ENCODE results near the gene VN1R5. TPM values are rescaled to one million over a fixed set of nuclear protein-coding genes. Genes with fewer than 3 reads are reported as not detected.

The VN1R5 gene
- total RNA-seq, 2 experiments from 2014 or later, result not detected

DNA sequence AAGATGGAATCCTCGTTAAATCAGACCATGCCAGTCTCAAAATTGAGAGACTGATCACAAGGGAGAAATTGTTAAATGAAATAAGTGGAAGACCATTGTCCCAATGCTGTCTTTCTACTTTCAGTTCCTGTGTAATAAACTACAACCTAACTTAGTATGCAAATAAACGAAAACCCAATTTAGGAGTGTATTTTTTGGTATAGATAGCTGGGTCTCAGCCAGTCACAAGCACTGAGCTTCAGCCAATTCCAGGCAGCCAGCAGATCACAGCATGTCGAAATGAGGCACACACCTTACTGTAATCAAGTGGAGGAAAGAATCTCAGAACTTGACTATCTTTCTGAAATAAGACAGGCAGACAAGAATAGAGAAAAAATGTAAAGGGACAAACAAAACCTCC, 33.0 kb upstream of the VN1R5 start:
- Histone ChIP-seq H3K79me2 (ENCODE audit: insufficient read depth, low read depth, low read length) (no peaks in the 10 kb centered on the region), H3K27ac (ENCODE audit: low read depth, low read length, poor library complexity, severe bottlenecking) (no peak overlapping the region), H2AFZ (ENCODE audit: low read length) (peak overlapping the region; percentile 1; the same call in 1 of the 2 replicates), H3K36me3 (ENCODE audit: insufficient read depth, low read length) (no peaks in the 10 kb centered on the region), H3K9me2 (ENCODE audit: insufficient read depth, low read length) (no peaks in the 10 kb centered on the region), H3K4me2 (ENCODE audit: low read length) (no peak overlapping the region), H4K20me1 (ENCODE audit: insufficient read depth, low read length) (no peaks in the 10 kb centered on the region), H3K4me1 (ENCODE audit: insufficient read depth, low read length, poor library complexity, severe bottlenecking) (no peaks in the 10 kb centered on the region), H3K4me3 (ENCODE audit: low read depth, low read length, poor library complexity, severe bottlenecking) (no peak overlapping the region), H3K9me3 (ENCODE audit: low read length) (peaks cover 6% of the 10 kb centered on the region; the same call in 1 of the 2 replicates)
- no peak for DNase-seq (ENCODE audit: low spot score)
- no TSS peak for BruUV-seq (replicated peaks)
- intact Hi-C loops (cut with micrococcal nuclease; ENCODE audit: unreplicated experiment), result no loop called here
- CTCF ChIA-PET (ENCODE audit: unreplicated experiment), result no interaction called here
- POLR2A ChIA-PET, result interaction anchor here (1.2 to 1.5 kb wide), 2 partner anchors 144 to 289 kb away, joined by 3 to 4 read pairs; no protein-coding TSS in a partner anchor
- TF ChIP-seq CTCF (conservative IDR thresholded peaks at IDR 0.05; ENCODE audit: low read length) (no peak), EZH2phosphoT487 (IDR thresholded peaks at IDR 0.05; ENCODE audit: borderline replicate concordance, low read depth, low read length) (no peak)

GRCh38 chr1:247224822-247225221, 31.1 kb upstream of the VN1R5 start:
- intact Hi-C loops (cut with micrococcal nuclease; ENCODE audit: unreplicated experiment), result no loop called here
- Histone ChIP-seq H2AFZ (ENCODE audit: low read length) (no peak overlapping the region), H3K36me3 (ENCODE audit: insufficient read depth, low read length) (no peaks in the 10 kb centered on the region), H3K79me2 (ENCODE audit: insufficient read depth, low read depth, low read length) (no peaks in the 10 kb centered on the region), H3K27ac (ENCODE audit: low read depth, low read length, poor library complexity, severe bottlenecking) (no peak overlapping the region), H3K9me3 (ENCODE audit: low read length) (peaks cover 6% of the 10 kb centered on the region; the same call in 1 of the 2 replicates), H3K4me3 (ENCODE audit: low read depth, low read length, poor library complexity, severe bottlenecking) (no peak overlapping the region), H4K20me1 (ENCODE audit: insufficient read depth, low read length) (no peaks in the 10 kb centered on the region), H3K4me2 (ENCODE audit: low read length) (no peak overlapping the region), H3K9me2 (ENCODE audit: insufficient read depth, low read length) (no peaks in the 10 kb centered on the region), H3K4me1 (ENCODE audit: insufficient read depth, low read length, poor library complexity, severe bottlenecking) (no peaks in the 10 kb centered on the region)
- POLR2A ChIA-PET, result interaction anchor here (0.6 to 0.7 kb wide), 2 partner anchors 43 to 500 kb away, joined by 3 read pairs; no protein-coding TSS in a partner anchor
- CTCF ChIA-PET (ENCODE audit: unreplicated experiment), result no interaction called here
- TF ChIP-seq CTCF (conservative IDR thresholded peaks at IDR 0.05; ENCODE audit: low read length) (no peak), EZH2phosphoT487 (IDR thresholded peaks at IDR 0.05; ENCODE audit: borderline replicate concordance, low read depth, low read length) (no peak)
- no TSS peak for BruUV-seq (replicated peaks)
- DNase-seq (ENCODE audit: low spot score), result no peak

DNA sequence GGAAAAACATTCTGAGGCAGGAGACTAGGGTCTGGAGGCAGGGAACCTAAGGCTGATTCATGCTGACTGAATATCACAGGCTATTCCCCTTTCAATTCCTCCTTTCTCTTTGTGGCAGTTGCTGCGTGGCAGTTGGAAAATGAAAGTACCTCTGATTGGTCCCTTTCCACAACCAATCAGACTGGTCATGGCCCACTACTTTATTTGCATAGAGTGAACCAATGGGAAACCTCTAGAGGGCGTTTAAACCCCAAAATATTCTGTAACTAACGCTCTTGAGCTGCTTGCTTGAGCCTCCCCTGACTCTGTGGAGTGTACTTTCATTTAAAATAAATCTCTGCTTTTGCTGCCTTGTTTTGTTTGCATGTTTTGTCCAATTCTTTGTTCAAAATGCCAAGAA, 27.7 kb upstream of the VN1R5 start:
- Histone ChIP-seq H3K4me3 (ENCODE audit: low read depth, low read length, poor library complexity, severe bottlenecking) (no peak overlapping the region), H4K20me1 (ENCODE audit: insufficient read depth, low read length) (no peaks in the 10 kb centered on the region), H3K27ac (ENCODE audit: low read depth, low read length, poor library complexity, severe bottlenecking) (no peak overlapping the region), H3K9me2 (ENCODE audit: insufficient read depth, low read length) (no peaks in the 10 kb centered on the region), H3K4me1 (ENCODE audit: insufficient read depth, low read length, poor library complexity, severe bottlenecking) (no peaks in the 10 kb centered on the region), H3K36me3 (ENCODE audit: insufficient read depth, low read length) (no peaks in the 10 kb centered on the region), H2AFZ (ENCODE audit: low read length) (no peak overlapping the region), H3K9me3 (ENCODE audit: low read length) (peaks cover 6% of the 10 kb centered on the region; the same call in 1 of the 2 replicates), H3K4me2 (ENCODE audit: low read length) (no peak overlapping the region), H3K79me2 (ENCODE audit: insufficient read depth, low read depth, low read length) (no peaks in the 10 kb centered on the region)
- ChIA-PET POLR2A (no interaction called here), CTCF (ENCODE audit: unreplicated experiment) (no interaction called here)
- DNase-seq (ENCODE audit: low spot score), result no peak
- intact Hi-C loops (cut with micrococcal nuclease; ENCODE audit: unreplicated experiment), result no loop called here
- TF ChIP-seq EZH2phosphoT487 (IDR thresholded peaks at IDR 0.05; ENCODE audit: borderline replicate concordance, low read depth, low read length) (no peak), CTCF (conservative IDR thresholded peaks at IDR 0.05; ENCODE audit: low read length) (0 out of 2 replicates have a peak, but pooled peaks have one; percentile 15)
- BruUV-seq (replicated peaks), result no TSS peak
